ENCODE measurements around the gene KY.
"Not testable (repeated sequence)": the region's sequence is repeated elsewhere in the genome, so short reads cannot be mapped to it uniquely, and the experiment has no call there.

KY gene

DNA sequence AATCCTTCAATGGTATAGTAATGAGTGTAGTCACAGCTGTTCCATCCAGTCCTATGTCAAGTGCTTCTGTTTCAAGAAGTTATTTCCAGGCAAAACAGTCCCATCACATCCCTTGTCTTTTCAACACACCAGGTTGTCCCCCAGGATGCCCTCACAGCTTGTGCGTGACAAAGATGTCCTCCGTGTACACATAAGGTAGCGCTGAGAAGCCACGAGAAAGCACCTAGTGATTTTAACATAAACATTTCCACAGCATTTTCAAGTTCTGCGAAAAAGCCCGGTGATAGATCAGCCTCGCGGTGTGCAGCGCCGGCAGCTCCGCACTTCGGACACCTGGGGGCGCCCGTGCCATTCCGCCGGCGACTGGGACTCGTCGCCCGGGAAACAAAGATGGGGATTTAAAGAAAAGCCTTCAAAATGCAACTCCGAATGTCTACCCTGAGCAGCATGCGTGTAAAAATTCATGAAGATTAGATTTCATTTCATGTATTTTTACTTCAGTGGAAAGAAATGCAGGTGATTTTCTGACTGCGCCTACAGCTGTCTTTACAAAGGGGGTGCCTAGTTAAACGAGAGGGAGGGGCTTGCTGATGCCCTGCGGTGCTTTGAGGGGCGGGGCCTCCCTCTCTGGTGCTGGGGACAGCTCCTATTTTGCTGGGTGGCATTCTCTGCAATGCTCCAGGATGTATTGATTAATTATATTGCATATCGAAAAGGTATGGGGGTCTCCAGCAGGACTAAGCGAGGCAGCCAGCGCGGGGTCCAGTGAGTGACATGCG lies 49.9 kb downstream of the KY start:
- peak; percentile 37 for DNase-seq

DNA sequence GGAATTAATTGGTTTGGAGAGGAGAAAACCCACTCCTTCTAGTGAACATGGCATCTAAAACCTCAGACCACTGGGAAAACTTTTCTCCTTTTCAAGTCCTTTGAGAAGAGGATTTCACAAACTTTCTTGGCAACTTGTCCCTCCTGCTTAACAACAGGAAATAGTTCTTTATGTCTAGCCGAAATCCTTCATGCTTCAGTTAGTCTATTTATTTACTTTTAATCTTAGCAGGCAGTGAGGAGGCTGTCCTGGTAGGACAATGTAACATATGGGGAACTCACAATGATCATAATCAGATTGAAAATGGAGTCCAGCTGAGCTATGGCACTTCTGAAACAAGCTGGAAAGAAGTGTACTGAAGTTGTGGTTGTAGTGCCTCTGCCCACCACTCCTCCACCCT lies 50.6 kb downstream of the KY start:
- DNase-seq = no peak

DNA sequence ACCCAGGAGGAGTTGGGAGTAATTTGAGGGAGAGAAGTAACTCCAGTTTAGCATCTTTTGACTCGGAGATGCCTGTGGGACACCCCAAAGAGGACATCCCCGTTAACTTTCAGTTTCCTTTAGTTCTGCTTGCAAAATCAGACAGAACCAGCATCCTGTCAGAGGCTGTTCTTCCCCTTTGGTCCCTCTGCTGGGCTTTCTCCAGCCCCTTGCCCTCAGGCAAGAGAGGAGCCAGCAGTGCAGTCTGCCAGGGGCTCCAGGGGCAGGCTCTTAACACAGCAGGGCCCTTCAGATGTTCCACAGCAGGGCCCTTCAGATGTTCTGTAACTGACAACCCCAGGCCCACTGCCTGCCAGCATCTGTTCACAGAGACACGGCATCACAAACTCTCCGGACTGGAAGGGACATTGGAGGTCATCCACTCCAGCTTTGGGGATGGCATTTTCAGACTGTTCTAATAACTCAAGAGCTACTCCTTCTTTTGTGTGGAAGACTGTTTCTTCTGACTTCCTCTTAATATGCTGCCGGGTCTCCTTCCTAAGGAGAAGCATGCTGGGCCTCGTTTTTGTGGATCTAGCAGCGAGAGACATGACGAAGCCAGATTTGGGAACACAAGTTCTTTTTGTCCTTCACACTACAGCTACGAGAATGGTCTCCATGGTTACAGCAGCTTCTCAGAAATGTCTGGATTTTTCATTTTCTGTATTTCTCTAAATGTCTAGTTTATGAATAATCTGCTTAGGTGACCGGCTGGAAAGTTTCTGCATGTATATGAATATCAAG lies 51.9 kb downstream of the KY start:
- DNase-seq = no peak

DNA sequence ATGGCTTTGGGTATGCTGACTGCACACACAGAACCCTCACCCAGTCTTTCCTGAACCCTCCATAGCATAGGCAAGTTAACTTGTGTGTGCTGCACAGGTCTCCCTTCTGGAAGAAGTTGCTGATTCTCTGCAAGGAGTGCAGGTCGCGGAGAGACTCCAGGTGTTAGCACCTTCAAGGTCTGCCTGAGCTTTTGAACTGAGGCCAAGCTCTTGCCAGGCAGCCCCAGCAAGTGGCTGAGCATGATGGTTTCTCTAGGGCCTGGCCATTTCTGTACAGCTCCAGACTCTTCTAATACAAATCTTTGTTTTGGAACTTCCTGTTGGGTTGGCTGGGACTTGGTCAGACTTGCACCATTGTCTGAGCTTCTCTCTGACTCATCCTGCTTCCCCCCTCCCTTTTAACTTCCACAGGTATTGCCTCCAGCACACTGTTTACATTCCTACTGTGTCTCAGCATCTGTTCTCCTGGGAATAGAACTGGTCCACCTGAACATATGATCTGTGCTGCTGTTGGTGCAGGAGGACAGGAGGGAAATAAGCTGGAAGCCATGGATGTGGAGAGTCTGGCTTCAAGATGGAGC lies 53.3 kb downstream of the KY start:
- no peak for DNase-seq

DNA sequence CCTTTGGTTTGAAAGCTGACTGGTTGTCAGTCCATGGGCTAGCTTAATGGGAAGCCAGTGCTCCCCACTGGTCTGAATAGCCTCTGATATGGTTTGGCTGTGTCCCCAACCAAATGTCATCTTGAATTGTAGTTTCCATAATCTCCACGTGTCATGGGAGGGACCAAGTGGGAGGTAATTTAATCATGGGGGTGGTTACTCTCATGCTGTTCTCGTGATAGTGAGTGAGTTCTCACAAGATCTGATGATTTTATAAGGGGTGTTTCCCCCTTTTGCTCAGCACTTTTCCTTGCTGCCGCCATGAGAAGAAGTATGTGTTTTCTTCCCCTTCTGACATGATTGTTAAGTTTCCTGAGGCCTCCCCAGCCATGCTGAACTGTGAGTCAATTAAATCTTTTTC lies 55.8 kb downstream of the KY start:
- DNase-seq = not testable (repeated sequence)

DNA sequence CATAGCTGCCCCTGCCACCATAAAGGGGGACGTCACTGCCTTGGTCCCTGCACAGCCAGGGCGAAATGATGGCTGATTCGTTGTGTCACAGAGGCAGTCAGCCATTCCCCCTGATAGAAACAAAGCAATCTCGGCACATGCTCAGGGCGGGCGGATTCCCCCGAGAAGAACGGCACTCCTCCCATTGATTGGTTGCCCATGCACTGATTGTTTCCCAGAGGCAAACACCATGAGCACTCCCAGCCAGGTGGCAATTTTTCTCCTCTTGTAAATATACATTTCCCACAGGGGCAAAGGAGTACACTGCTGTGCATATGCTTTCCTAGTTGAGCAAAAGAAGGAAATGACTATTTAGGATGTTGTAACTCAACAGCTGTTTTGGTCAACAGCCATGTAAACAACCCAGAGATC lies 56.5 kb downstream of the KY start:
- DNase-seq = no peak

DNA sequence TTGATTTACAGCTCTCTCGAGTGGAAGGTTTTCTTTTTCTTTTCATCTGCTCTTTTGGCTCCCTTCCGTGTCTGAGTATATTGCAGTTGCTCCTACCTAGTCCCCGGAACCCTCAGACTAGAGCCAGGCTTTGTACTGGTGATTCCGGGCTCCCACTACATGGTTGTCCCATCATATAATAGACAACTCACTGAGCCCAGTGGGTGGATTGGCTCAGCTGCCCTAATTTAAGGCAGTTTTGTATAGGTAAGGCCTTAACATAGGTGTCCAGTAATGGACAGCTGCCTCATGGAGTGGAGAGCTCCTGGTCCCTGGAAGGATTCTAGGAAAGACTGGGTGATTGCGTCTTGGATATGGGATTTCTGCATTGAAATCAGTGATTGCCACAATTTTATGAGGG lies 58.0 kb downstream of the KY start:
- no peak for DNase-seq

DNA sequence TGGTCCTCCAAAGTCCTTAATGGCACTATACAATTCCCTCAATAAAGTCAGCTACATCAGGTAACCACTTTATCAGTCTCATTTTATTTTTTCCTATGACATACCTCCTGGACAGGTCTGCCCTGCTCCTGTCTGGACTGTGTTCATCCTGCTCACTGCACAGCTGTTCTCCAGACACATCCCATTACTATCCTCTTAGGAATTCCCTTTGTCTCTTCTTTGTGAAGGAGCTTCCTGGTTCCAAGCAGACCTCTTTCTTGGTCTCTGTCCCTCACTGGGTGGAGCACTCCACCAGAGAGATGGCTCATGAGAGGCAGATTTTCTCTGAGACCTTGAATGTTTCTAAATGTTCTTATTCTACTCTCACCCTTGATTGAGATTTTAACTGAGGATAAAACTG lies 60.1 kb downstream of the KY start:
- no peak for DNase-seq

DNA sequence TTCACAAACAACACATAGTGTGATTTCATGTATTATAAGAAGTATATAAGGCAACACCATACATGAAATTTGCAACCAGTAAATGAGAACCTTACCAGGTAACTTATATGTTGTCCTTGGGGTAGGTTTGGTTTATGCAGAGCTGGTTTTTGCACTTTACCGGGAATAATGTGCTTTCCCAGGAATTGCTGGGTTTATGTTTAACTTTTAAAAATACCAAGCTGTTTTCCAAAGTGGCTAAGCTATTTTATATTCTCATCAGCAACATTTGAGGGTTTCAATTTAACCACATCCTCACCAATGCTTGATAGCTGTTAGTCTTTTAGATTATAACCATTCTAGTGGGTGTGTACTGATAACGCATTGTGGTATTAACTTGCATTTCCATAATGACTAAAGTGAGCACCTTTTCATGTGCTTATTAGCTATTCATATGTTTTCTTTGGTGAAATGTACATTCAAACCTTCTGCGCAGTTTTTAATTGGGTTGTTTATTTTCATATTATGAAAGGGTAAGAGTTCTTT lies 71.6 kb downstream of the KY start:
- DNase-seq = no peak

DNA sequence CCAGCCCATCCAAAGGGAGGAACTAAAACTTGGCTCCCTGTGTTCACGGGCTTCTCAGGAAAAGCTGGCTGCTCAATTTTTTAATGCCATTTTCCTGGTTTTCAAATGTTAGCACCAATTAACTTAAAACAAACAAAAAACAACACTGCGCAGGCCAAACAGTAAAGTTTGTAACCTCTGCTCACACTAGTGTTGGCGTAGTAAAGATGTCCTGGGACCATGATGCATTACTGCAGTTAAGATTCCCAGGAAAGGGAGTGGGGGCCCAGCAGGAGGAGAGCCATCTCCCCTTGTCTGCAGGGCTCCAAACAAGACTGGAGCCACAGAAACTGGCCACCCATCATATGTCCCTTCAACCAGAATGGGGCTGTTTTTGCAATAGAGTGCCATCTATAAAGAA lies 74.0 kb downstream of the KY start:
- no peak for DNase-seq

DNA sequence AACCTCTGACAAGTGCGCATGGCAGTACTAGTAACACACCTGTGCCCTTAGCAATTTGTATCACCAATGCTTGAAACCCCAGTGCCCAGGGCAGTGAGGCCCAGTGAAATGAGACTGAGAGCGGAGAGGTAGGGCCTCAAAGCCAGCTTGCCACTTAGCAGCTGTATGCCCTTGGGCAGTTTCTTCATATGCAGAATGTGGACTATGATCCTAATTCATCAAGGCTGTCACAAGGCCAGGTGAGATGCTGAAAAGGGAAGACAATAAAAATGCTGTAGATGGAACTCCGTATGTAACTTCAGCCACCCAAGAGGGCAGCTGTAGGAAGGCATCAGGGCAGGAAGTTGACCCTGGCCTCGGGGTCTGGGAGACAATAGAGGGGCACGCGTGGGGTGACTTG lies 74.4 kb downstream of the KY start:
- no peak for DNase-seq

DNA sequence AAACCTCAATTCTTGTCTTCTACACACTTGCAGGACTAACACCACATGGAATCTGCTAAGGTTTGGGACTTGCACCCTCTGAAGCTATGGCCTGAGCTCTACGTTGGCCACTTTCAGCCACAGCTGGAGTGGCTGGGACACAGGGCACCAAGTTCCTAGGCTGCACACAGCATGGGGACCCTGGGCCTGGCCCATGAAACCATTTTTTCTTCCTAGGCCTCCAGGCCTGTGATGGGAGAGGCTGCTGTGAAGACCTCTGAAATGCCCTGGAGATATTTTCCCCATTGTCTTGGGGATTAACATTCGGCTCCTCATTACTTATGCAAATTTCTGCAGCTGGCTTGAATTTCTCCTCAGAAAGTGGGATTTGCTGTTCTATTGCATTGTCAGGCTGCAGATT lies 80.9 kb downstream of the KY start:
- DNase-seq = not testable (repeated sequence)

DNA sequence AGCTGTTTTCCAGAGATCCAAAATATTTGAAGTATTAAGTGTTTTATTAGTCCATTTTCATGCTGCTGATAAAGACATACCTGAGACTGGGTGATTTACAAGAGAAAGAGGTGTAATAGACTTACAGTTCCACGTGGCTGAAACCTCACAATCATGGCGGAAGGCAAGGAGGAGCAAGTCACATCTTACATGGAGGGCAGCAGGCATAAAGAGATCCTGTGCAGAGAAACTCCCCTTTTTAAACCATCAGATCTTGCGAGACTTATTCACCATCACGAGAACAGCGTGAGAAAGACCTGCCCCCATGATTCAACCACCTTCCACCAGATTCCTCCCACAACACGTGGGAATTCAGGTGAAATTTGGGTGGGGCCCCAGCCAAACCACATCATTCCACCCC lies 82.0 kb downstream of the KY start:
- DNase-seq = no peak

DNA sequence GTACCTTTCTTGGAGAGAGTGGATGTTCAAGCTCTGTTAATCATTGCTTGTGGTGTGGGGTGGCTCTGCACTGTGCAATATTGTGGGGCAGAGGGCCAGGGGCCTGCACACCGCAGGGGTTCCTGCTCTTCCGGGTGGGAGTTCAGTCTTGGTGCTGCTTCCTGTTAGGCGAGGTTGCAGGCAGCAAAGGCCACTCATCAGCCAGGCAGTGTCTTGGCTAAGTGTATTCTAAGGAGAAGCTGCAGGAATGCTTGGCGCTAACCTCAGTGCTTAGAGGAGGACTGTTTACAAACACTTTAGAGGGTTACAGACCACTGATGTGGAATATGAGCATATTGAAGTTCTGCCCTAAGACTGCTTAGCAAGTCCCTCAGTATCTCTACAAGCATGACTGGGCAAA lies 83.2 kb downstream of the KY start:
- DNase-seq = no peak

DNA sequence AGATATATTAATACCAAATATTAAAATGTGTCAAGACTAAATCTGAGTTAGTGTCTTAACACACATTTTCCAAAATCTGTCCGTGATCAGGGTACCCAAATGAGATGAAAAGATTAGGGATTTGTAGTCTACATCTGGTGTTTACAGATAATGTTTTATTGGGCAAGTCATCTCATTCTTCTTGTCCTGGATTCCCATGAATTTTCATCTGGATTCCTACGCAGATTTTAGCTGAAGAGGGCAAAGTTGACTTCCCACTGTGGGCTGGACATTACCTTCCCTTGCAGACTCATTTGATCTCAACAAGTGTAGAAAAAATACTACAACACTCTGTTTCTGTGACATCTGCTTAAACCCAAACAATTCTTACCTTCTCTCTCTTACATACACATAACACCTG lies 85.8 kb downstream of the KY start:
- DNase-seq = no peak

DNA sequence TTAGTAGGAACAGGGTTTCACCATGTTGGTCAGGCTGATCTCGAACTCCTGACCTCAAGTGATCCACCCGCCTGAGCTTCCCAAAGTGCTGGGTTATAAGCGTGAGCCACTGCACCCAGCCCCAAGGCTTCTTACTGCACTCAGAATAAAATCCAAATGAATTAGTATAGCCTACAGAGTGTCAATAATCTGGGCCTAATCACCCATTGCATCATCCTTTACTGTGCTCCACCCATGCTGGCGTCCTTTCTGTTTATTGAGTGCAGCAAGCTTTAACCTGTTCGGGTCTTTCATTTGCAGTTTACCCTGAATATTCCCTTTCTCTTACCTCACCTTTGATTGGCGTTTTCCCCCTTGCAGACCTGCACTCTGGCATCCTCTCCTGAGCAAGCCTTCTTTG lies 87.2 kb downstream of the KY start:
- no peak for DNase-seq

DNA sequence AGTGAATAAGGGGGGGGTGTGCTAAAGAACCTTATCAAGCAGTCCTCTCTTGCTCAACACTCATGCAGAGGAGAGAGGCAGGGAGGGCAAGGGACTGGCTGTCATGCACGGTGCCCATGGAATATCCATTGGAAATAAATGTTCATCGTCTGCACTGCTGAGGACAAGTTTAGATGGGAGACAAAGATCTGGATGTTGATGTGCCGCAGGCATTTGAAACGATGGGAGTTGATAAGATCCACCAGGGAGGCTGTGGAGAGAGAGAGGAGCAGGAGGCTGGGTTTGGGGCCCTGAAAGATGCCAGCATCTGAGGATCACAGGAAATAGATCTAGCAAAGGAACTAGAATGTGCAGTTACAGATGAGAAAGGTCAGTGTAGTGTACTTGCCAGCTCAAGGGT lies 88.8 kb downstream of the KY start:
- no peak for DNase-seq

DNA sequence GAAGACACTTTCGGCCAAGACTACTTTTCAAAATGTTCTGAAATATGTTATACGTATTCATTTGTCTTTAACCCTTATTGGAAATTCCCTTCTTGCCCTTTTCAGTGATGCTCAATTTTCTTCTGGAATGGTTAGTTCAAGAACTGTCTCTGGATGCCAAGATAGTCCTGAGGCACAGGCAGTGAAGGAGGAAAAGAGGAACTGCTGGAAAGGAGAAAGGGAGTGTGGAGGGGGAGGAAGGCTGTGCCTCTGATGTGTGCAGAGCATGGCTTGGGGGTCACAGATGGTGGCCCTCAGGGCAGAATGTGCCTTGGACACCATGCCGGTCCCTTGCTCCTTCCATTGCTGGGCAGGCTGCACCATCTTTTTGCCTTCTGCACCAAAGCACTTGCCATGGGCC lies 91.2 kb downstream of the KY start:
- no peak for DNase-seq
